ENCODE data around the gene GYG2.
A peak's percentile ranks its signal among the peaks of the same experiment; 100 is the strongest.
"Not testable (repeated sequence)": the region's sequence is repeated elsewhere in the genome, so short reads cannot be mapped to it uniquely, and the experiment has no call there.

GYG2 gene

DNA sequence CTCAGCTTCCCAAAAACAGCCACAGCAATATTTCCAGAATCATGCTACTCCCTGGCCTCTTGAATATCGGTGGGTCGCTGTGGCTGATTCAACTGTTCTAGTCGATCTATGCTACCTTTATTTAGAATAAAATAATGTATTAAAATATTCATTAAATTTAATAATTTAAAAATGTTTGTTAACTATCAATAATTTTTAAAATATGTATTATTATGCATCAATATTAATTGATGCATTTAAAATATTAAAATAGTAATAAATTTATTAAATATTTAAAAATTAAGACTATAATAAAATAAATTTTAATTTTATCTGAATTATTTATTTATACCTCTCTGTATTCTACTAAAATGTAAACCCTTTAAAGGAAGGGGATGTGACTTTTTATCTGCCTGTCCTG lies 81.4 kb downstream of the GYG2 start:
- no peak for DNase-seq

DNA sequence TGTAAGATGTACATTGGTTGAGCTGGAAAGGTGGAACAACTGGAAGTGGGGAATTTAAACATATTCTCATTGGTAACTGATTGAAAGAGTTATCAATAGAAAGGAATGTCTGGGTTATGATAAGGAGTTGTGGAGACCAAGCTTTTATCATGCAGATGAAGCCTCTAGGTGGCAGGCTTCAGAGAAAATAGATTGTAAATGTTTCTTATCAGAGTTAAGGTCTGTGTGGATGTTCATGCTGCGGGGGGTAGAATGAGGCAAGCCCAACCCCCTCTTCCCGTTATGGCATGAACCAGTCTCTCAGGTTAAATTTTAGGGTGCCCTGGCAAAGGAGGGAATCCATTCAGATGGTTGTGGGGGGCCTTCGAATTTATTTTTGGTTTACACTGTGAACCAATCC lies 84.4 kb downstream of the GYG2 start:
- DNase-seq: no peak

DNA sequence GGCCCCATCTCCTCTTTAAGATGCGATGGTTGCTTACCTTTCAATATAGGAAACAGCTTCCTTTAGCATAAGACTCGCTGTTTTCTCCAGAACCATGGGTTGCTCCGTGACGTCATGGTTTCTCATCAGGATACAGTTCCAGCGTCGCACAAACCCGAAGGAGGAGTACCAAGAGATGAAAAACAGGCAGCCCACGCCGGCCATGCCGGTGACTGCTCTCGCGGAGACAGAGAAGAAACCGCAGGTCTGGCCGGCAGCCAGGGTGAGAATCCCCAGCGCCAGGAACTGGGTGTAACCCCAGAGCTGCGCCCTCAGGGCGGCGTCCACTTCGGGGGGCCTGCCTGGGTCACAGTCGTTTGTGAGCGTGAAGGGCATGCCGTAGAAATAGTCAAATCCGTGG lies 89.0 kb downstream of the GYG2 start:
- DNase-seq: no peak

DNA sequence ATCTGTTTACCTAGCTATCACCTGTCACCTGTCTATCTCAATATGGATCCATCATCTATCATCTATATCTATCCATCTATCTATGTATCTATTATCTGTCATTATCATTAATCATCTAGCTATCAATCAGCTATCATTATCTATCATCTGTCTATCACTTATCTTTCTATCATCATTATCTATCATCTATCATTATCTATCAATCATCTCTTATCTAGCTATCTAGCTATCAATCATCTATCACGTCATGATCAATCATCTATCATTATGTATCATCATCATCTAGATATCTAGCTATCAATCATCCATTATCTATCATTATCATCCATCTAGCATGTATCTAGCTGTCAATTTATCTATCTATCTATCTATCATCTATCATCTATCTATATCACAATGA lies 92.5 kb downstream of the GYG2 start:
- DNase-seq: no peak

- DNase-seq: no peak
These were observed 93.0 kb downstream of the GYG2 start for GRCh38 chrX:2921750-2922149.

DNA sequence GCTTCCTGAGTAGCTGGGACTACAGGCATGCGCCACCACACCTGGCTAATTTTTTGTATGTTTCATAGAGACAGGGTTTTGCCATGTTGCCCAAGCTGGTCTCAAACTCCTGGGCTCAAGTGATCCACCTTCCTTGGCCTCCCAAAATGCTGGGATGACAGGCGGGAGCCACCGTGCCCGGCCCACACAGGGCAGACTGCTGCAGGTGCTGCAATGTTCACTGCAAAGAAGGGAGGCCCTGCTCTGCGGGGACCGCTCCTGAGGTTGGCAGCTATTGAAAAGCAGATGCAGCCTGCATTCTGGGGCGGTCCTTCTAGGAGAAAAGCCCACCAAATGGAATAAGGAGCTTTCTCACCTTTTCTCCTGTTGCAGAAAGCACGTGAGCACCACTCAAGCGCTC lies 95.4 kb downstream of the GYG2 start:
- DNase-seq: no peak

DNA sequence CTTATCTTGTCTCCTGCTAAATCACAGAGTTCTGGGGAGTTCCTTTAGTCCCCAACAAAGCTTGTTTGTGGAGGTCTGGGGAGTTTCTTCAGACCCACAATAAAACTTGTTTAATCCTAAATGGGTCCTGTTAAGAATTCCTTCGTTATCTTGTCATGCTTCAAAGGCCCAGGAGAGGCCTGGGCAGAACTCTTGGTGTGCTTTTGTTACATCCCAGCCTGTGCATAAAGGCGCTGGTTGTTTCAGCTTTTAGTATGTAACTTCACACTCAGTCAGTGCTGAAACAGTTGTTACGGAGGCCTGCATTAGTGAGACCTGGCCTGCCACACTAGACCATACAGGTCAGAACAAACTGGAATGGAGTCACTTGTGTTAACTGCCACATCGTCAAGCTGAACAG lies 97.5 kb downstream of the GYG2 start:
- DNase-seq: not testable (repeated sequence)

GRCh38 chrX:2926664-2927275 lies 98.0 kb downstream of the GYG2 start:
- no peak for DNase-seq

DNA sequence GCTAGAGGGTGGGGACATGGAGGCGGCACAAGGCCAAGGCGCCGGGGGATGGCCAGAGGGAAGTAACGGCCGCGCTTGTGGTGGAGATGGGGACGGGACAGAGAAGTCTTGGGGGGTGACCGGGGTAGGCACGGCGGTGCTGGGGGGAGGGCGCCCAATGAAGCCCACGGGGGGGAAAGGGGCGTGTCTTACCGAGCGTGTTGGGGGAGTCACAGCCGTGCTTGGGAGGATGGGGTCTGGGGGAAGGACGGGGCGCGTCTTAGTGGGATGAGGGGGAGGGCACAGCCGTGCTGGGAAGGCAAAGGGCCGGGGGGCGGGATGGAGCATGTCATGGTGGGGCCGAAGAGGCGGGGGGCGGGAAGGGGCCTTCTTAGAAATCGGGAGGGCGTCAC lies 99.5 kb downstream of the GYG2 start:
- DNase-seq: no peak

GRCh38 chrX:2928583-2929434 lies 100.1 kb downstream of the GYG2 start, which contains the start of gene ARSD:
ARSD (minus strand) TSS chrX:2929339; CDS start chrX:2929275, 64 bp downstream.
- peak; percentile 1 for DNase-seq

DNA sequence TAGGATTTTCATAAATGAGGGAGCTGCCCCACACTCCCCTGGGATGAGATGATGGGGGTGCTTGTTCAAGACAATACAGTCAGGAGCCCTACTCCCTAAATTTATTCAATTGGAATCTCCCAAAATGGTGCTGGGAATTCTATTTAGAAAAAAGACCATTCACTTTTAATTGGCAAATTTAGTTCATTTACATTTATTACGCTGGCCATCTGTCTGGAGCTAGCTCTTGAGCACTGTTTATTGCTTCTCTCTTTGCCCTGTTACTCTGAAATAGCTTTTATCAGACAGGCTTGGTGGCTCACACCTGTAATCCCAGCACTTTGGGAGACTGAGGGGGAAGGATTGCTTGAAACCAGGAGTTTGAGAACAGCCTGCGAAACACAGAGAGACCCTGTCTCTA lies 102.4 kb downstream of the GYG2 start:
- no peak for DNase-seq

DNA sequence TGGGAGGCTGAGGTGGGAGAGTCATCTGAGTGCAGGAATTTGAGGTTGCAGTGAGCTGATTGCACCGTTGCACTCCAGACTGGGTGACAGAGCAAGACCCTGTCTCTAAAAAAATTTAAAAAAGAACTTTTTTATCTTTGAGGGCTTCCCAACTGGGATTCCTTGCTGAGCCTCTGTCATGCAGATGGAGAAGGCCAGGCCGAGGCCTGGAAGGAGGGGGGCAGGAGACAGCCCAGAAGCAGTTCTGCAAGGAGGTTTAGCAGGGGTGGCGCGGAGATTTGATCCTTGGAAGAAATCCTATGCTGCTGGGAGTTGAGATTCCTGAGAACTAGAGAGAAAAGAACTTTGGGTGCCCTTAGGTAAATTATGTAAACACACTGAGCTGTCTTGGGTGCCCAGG lies 102.9 kb downstream of the GYG2 start:
- no peak for DNase-seq
